Activated CD4-positive, alpha-beta T cell treated with anti-CD3 and anti-CD28 coated beads for 4 hours (primary cell): ENCODE results near the gene BHLHE23.

Source experiments
- DNase-seq, 2 donors: peaks; one replicate each; pipeline ENCODE4 v3.0.0-alpha.2; 2020

Gene BHLHE23

DNA sequence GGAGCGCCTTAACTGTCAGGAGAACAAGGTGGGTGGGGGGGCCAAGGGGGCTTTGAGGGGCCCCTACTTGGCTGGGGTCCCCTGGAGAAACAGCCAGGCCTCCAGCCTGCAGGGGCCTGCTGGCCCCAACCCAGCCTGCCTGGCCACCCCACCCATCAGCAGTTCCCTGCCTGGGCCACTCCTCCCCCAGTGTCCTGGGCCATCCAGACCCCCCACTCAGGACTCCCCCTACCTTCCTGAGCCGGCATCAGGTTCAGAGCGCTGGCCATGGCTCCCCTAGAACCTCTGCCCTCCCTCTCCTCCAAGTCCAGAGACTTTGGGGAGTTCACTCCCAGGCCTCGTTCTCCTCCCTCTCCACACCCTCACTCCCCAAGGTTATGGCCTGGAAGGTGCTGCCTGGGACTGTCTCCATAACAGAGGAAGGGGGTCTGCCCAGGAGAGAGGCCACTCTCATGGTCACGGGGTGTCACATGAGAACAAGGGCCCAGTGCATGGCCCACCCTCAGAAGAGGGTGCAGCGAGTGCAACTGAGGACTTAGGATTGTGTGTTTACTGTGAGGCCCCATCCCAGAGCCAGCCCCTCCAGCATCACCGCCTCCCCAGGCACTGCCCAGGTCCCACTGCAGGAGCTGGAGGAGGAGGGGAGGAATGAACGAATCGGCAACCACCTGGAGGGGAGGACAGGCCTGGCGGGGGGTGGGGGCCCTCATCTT is 48.2 kb downstream of the BHLHE23 start:
- no peak for DNase-seq

DNA sequence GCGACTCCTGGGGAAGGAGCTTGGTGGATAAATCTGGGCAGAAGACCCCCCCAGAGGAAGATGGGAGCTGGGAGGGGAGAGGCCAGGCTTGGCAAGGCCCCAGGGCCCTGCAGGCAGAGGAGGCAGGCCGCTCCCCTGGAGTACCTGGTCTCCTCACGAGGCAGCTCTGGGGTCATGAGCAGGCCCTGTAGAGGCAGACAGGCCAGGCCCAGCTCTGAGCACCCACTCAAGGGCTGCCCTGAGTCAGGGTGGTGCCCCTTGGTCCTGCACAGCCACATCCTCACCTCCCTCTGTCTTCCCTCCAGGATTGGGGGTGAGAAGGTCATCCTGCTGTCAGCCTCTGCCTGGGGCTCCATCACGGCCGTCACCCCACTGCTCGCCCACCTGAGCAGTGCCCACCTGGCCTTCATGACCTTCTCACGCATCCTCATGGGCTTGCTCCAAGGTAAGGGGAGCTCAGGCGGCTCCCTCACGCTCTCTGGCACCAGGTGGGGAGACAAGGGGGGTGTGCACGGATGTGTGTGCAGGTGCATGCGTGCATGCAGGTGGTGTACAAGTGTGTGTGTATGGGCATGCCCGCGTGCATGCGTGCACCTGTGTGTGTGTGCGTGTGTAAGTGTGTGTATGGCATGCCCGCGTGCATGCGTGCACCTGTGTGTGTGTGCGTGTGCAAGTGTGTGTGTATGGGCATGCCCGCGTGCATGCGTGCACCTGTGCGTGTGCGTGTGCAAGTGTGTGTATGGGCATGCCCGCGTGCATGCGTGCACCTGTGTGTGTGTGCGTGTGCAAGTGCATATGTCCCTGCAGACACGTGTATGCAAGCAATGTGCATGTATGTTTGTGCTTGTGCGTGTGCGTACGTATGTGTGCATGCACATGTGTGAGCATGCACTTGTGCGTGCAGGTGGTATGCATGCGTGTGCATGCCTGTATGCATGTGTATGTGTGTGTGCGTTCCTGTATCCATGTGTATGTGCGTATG is 49.3 kb downstream of the BHLHE23 start:
- no peak for DNase-seq

DNA sequence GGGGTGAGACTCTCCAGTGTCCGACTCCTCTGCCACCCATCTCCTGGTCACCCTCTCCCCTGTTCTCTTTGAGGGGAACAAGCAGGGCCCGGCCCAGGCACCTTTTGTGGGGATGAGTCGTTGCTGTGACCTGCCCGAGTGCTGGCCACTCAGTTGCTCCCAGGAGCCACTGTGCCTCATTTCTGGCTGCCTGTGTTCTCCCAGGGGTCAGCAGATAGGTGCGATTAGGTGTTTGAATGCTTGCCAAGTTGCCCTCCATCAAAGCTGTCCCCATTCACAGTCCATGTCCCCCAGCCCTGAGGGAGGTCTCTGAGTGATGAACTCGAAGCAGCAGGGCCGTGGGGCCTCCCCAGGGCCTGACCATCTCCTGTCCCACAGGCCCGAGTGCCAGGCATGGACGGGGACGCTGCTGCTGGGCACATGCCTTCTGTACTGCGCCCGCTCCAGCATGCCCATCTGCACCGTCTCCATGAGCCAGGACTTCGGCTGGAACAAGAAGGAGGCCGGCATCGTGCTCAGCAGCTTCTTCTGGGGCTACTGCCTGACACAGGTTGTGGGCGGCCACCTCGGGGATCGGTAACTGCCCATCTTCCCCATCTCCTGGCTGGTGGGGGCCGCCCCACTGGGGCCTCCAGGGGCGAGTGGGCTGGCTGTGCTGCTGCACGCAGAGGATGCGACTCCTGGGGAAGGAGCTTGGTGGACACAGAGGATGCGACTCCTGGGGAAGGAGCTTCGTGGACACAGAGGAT is 50.2 kb downstream of the BHLHE23 start:
- DNase-seq = no peak
